Fibroblast of mammary gland (primary cell): ENCODE measurements around the gene CARD9.

Experiments
- DNase-seq: peaks from one replicate; pipeline ENCODE4 v3.0.0-alpha.2; 2010; ENCODE audit warnings: low read depth
- H3K4me3 ChIP-seq: 2 replicates; pipeline ENCODE4 v1.5.1; 2011; ENCODE audit warnings: low read depth, mild to moderate bottlenecking, low read length, moderate library complexity; ENCODE audit not compliant: control insufficient read depth
- TF ChIP-seq, protein P1 (sequence below): conservative IDR thresholded peaks from 2 replicates; pipeline ENCODE4 v1.5.1; 2011; ENCODE audit warnings: low read depth, low read length, inconsistent platforms; ENCODE audit not compliant: control insufficient read depth, insufficient read depth

Gene CARD9

GRCh38 chr9:136316271-136316751, 57.2 kb downstream of the CARD9 start:
- TF ChIP-seq, protein P1, sequence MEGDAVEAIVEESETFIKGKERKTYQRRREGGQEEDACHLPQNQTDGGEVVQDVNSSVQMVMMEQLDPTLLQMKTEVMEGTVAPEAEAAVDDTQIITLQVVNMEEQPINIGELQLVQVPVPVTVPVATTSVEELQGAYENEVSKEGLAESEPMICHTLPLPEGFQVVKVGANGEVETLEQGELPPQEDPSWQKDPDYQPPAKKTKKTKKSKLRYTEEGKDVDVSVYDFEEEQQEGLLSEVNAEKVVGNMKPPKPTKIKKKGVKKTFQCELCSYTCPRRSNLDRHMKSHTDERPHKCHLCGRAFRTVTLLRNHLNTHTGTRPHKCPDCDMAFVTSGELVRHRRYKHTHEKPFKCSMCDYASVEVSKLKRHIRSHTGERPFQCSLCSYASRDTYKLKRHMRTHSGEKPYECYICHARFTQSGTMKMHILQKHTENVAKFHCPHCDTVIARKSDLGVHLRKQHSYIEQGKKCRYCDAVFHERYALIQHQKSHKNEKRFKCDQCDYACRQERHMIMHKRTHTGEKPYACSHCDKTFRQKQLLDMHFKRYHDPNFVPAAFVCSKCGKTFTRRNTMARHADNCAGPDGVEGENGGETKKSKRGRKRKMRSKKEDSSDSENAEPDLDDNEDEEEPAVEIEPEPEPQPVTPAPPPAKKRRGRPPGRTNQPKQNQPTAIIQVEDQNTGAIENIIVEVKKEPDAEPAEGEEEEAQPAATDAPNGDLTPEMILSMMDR = no peak
- no peak overlapping the region for H3K4me3 ChIP-seq
- no peak for DNase-seq

- no peak overlapping the region for H3K4me3 ChIP-seq
- TF ChIP-seq, protein P1 = no peak
- DNase-seq = no peak
Measured at GRCh38 chr9:136314944-136315343, 58.5 kb downstream of the CARD9 start.

- TF ChIP-seq, protein P1 = no peak
- H3K4me3 ChIP-seq = no peak overlapping the region
- no peak for DNase-seq
Measured at GRCh38 chr9:136314056-136314416, 59.4 kb downstream of the CARD9 start.
